ENCODE measurements around the gene TRIM43.
"Not testable (repeated sequence)": the region's sequence is repeated elsewhere in the genome, so short reads cannot be mapped to it uniquely, and the experiment has no call there.

The TRIM43 gene

GRCh38 chr2:95648894-95649544 lies 57.2 kb downstream of the TRIM43 start:
- DNase-seq; H3K9me3 ChIP-seq (ENCODE audit: control extremely low read depth in 1 of 5, control insufficient read depth in 4 of 5, insufficient read depth in 2 of 5, low read depth in 1 of 5, low read length in 4 of 5); H3K36me3 ChIP-seq (ENCODE audit: control insufficient read depth in 4 of 4, insufficient read depth in 4 of 4, low read length in 3 of 4); POLR2A ChIA-PET; H3K27ac ChIP-seq (ENCODE audit: insufficient read depth in 1 of 2, low read depth in 1 of 2, low read length in 2 of 2, poor library complexity in 1 of 2, severe bottlenecking in 2 of 2); H3K4me1 ChIP-seq (ENCODE audit: control extremely low read depth in 1 of 4, control insufficient read depth in 4 of 4, insufficient read depth in 4 of 4, low read length in 3 of 4); CTCF ChIA-PET; H3K4me3 ChIP-seq (ENCODE audit: control insufficient read depth in 1 of 7, extremely low read depth in 1 of 7, insufficient read depth in 4 of 7, low read depth in 2 of 7, low read length in 6 of 7); H3K27me3 ChIP-seq (replicated peaks in 2 of 5; ENCODE audit: control insufficient read depth in 4 of 5, insufficient read depth in 5 of 5, low read length in 4 of 5): not testable (repeated sequence)
- WGBS (ENCODE audit: insufficient coverage): 22% methylated on average over 7 of the region's 29 CpGs
